Stomach (tissue), 9 donors: ENCODE measurements around the gene OR1S2. TPM values are rescaled to one million over a fixed set of nuclear protein-coding genes. Genes with fewer than 3 reads are reported as not detected.

ENCODE experiments used
- DNase-seq, 2 donors: peaks; one replicate each; pipeline versions ENCODE4 v3.0.0 to v3.0.0-alpha.2; 2013 to 2019
- H3K27ac ChIP-seq, 5 donors: fragments of 200-600 bp in 4 of 5; sonication (generic) in 4 of 5; one replicate each; pipeline ENCODE4 v1.5.1; 2013 to 2019; ENCODE audit warnings: mild to moderate bottlenecking in 1 of 5, moderate library complexity in 1 of 5
- H3K27me3 ChIP-seq, 3 donors: fragments of 200-600 bp; sonication (generic); one replicate each; pipeline ENCODE4 v1.5.1; 2017 to 2019; ENCODE audit warnings: mixed run types in 1 of 3
- H3K36me3 ChIP-seq, 4 donors: fragments of 200-600 bp; sonication (generic); 1 replicate in 3 of 4; 2 replicates in 1 of 4; pipeline ENCODE4 v1.5.1; 2016 to 2019
- H3K4me1 ChIP-seq, 4 donors: fragments of 200-600 bp; sonication (generic); one replicate each; pipeline ENCODE4 v1.5.1; 2016 to 2019
- H3K4me3 ChIP-seq, 4 donors: fragments of 200-600 bp; sonication (generic) in 3 of 4; one replicate each; pipeline ENCODE4 v1.5.1; 2016 to 2019; ENCODE audit warnings: mild to moderate bottlenecking in 1 of 4
- H3K9me3 ChIP-seq, 4 donors: fragments of 200-600 bp; sonication (generic); one replicate each; pipeline ENCODE4 v1.5.1; 2016 to 2019
- EP300 ChIP-seq: sonication (generic); formaldehyde crosslinking; IDR thresholded peaks from one replicate; pipeline ENCODE4 v1.6.1; 2017; ENCODE audit warnings: antibody characterized with exemption
- POLR2A ChIP-seq, 4 donors: fragments of 450-650 bp; IDR thresholded peaks; one replicate each; pipeline ENCODE4 v1.6.1; 2016; ENCODE audit warnings: antibody characterized with exemption in 4 of 4, control low read depth in 2 of 4, mild to moderate bottlenecking in 1 of 4, moderate library complexity in 1 of 4
- POLR2AphosphoS5 ChIP-seq, 3 donors: sonication (generic); formaldehyde crosslinking; IDR thresholded peaks; one replicate each; pipeline ENCODE4 v1.6.1; 2016; ENCODE audit warnings: antibody characterized with exemption in 3 of 3
- WGBS, 5 donors: extraction: QIAGEN DNeasy Blood & Tissue Kit in 3 of 5; methylation state at CpG; one replicate each; pipeline versions ENCODE4 v1.1.5 to v1.1.7; 2013 to 2018; 5-methylcytosine and 5-hydroxymethylcytosine counted together
- intact Hi-C: fragments of 100-400 bp; cut with DNase I; formaldehyde crosslinking; loops from one replicate; pipeline ENCODE4 v1.15.1; 2023; ENCODE audit warnings: low total_unique reads
- polyA plus RNA-seq, 3 donors: library from polyadenylated mRNA; stranded (reverse); fragments of 200-250 nt; gene quantifications; one replicate each; pipeline ENCODE4 v1.2.3, GENCODE V29; 2013
- total RNA-seq, 5 donors: library from RNA; depleted of rRNA; stranded (reverse); fragments of >200 nt; gene quantifications; one replicate each; pipeline versions ENCODE4 v1.1.0 to v1.2.3, GENCODE V29; 2014 to 2016
- TF ChIP-seq, protein P1 (sequence below), 7 experiments: fragments of 450-650 bp in 4 of 7; fragments of 200-600 bp in 3 of 7; sonication (generic) in 3 of 7; IDR thresholded peaks; one replicate each; pipeline ENCODE4 v1.5.1; 2016 to 2019; ENCODE audit warnings: antibody characterized with exemption in 7 of 7, control low read depth in 2 of 7, mild to moderate bottlenecking in 1 of 7
- donor health status: healthy with polysubstance abuse.
- donor health status: Bipolar disorder and iron deficiency.
- donor health status: healthy.

OR1S2 gene
- total and polyA plus RNA-seq, 8 donors, result not detected

- no peaks in the 10 kb centered on the region for H3K4me1 ChIP-seq
- peaks cover 0 to 3% (median 0%) of the 10 kb centered on the region in 4 donors for H3K9me3 ChIP-seq
- H3K27ac ChIP-seq, result no peak overlapping the region
- intact Hi-C loops, result no loop called here
- DNase-seq, result no peak
- no peak overlapping the region for H3K4me3 ChIP-seq
- TF ChIP-seq EP300 (no peak), POLR2A (IDR thresholded peaks at IDR 0.05) (no peak), POLR2AphosphoS5 (IDR thresholded peaks at IDR 0.05) (no peak)
- TF ChIP-seq, protein P1, sequence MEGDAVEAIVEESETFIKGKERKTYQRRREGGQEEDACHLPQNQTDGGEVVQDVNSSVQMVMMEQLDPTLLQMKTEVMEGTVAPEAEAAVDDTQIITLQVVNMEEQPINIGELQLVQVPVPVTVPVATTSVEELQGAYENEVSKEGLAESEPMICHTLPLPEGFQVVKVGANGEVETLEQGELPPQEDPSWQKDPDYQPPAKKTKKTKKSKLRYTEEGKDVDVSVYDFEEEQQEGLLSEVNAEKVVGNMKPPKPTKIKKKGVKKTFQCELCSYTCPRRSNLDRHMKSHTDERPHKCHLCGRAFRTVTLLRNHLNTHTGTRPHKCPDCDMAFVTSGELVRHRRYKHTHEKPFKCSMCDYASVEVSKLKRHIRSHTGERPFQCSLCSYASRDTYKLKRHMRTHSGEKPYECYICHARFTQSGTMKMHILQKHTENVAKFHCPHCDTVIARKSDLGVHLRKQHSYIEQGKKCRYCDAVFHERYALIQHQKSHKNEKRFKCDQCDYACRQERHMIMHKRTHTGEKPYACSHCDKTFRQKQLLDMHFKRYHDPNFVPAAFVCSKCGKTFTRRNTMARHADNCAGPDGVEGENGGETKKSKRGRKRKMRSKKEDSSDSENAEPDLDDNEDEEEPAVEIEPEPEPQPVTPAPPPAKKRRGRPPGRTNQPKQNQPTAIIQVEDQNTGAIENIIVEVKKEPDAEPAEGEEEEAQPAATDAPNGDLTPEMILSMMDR (IDR thresholded peaks at IDR 0.05), result no peak
- H3K27me3 ChIP-seq, result no peaks in the 10 kb centered on the region
- no peaks in the 10 kb centered on the region for H3K36me3 ChIP-seq
- 67 to 77% (median 69%) methylated on average over 4 of the region's 4 CpGs for WGBS, 5 donors
Measured at GRCh38 chr11:58164389-58164788, 39.6 kb downstream of the OR1S2 start.

Other genes starting within 250 kb of the OR1S2 start
- not detected for gene OR9Q1, start 180.3 kb downstream of the OR1S2 start, total RNA-seq
- not detected for gene OR9Q1, start 180.3 kb downstream of the OR1S2 start, polyA plus RNA-seq
- gene OR6Q1, start 173.2 kb downstream of the OR1S2 start, total RNA-seq, result not detected
- not detected for gene OR6Q1, start 173.2 kb downstream of the OR1S2 start, polyA plus RNA-seq
- gene OR9I1, start 78.6 kb downstream of the OR1S2 start, total RNA-seq, result not detected
- gene OR9I1, start 78.6 kb downstream of the OR1S2 start, polyA plus RNA-seq, result not detected
- gene OR9Q2, start 15.1 kb downstream of the OR1S2 start, total RNA-seq, result not detected
- gene OR9Q2, start 15.1 kb downstream of the OR1S2 start, polyA plus RNA-seq, result not detected
- gene OR1S1, start 8.6 kb upstream of the OR1S2 start, total RNA-seq, result not detected
- not detected for gene OR1S1, start 8.6 kb upstream of the OR1S2 start, polyA plus RNA-seq
- gene OR10Q1, start 24.8 kb upstream of the OR1S2 start, total RNA-seq, result not detected
- gene OR10Q1, start 24.8 kb upstream of the OR1S2 start, polyA plus RNA-seq, result not detected
- gene OR10W1, start 64.1 kb upstream of the OR1S2 start, total RNA-seq, result not detected
- not detected for gene OR10W1, start 64.1 kb upstream of the OR1S2 start, polyA plus RNA-seq
- not detected for gene OR5B17, start 154.9 kb upstream of the OR1S2 start, total RNA-seq
- not detected for gene OR5B17, start 154.9 kb upstream of the OR1S2 start, polyA plus RNA-seq
- gene OR5B3, start 202.7 kb upstream of the OR1S2 start, total RNA-seq, result not detected
- gene OR5B3, start 202.7 kb upstream of the OR1S2 start, polyA plus RNA-seq, result not detected
- not detected for gene OR5B2, start 224.0 kb upstream of the OR1S2 start, total RNA-seq
- gene OR5B2, start 224.0 kb upstream of the OR1S2 start, polyA plus RNA-seq, result not detected
- under 1 TPM in 1 of 5 donors, not detected in 4; 0.37 TPM for gene OR5B12, start 238.1 kb upstream of the OR1S2 start, total RNA-seq
- not detected for gene OR5B12, start 238.1 kb upstream of the OR1S2 start, polyA plus RNA-seq